GM23248 (cell line): ENCODE data around the gene CREB5. TPM values are rescaled to one million over a fixed set of nuclear protein-coding genes. Genes with fewer than 3 reads are reported as not detected.

Experiments used
- DNase-seq: peaks from one replicate; pipeline ENCODE4 v3.0.0-alpha.2; 2015
- H2AFZ ChIP-seq: fragments of 200-600 bp; sonication (generic); 2 replicates; pipeline ENCODE4 v1.6.1; 2016; ENCODE audit warnings: antibody characterized with exemption
- H3F3A ChIP-seq: fragments of 200-600 bp; sonication (generic); 2 replicates; pipeline ENCODE4 v1.6.1; 2016; ENCODE audit warnings: mild to moderate bottlenecking, antibody characterized with exemption, mixed run types; ENCODE audit not compliant: insufficient read depth
- H3K27ac ChIP-seq: fragments of 200-600 bp; sonication (generic); 2 replicates; pipeline ENCODE4 v1.5.1; 2016; ENCODE audit warnings: mild to moderate bottlenecking
- H3K27me3 ChIP-seq: fragments of 200-600 bp; sonication (generic); replicated peaks from 2 replicates; pipeline ENCODE4 v1.6.1; 2016; ENCODE audit warnings: mild to moderate bottlenecking; ENCODE audit not compliant: insufficient read depth
- H3K36me3 ChIP-seq: fragments of 200-600 bp; sonication (generic); 2 replicates; pipeline ENCODE4 v1.6.1; 2016; ENCODE audit warnings: low read depth, mild to moderate bottlenecking
- H3K4me1 ChIP-seq: fragments of 200-600 bp; sonication (generic); 2 replicates; pipeline ENCODE4 v1.6.1; 2016; ENCODE audit warnings: mild to moderate bottlenecking; ENCODE audit not compliant: insufficient read depth
- H3K4me2 ChIP-seq: fragments of 200-600 bp; sonication (generic); one replicate; pipeline ENCODE4 v1.6.1; 2016; ENCODE audit warnings: mild to moderate bottlenecking; ENCODE audit not compliant: unreplicated experiment
- H3K4me3 ChIP-seq: fragments of 200-600 bp; sonication (generic); 2 replicates; pipeline ENCODE4 v1.5.1; 2016; ENCODE audit warnings: mild to moderate bottlenecking
- H3K79me2 ChIP-seq: fragments of 200-600 bp; sonication (generic); 2 replicates; pipeline ENCODE4 v1.6.1; 2016; ENCODE audit warnings: mild to moderate bottlenecking; ENCODE audit not compliant: insufficient read depth
- H3K9ac ChIP-seq: fragments of 200-600 bp; sonication (generic); 2 replicates; pipeline ENCODE4 v1.6.1; 2016; ENCODE audit warnings: mild to moderate bottlenecking
- H3K9me2 ChIP-seq: fragments of 200-600 bp; sonication (generic); 2 replicates; pipeline ENCODE4 v1.6.1; 2016; ENCODE audit warnings: mixed run types, mild to moderate bottlenecking, moderate library complexity; ENCODE audit not compliant: insufficient read depth
- H3K9me3 ChIP-seq: fragments of 200-600 bp; sonication (generic); one replicate; pipeline ENCODE4 v1.6.1; 2017; ENCODE audit warnings: low read depth
- H4K20me1 ChIP-seq: fragments of 200-600 bp; sonication (generic); 2 replicates; pipeline ENCODE4 v1.6.0; 2016; ENCODE audit not compliant: insufficient read depth
- EZH2 ChIP-seq: fragments of 200-600 bp; sonication (generic); IDR thresholded peaks from 2 replicates; pipeline ENCODE4 v1.6.1; 2018; ENCODE audit warnings: antibody characterized with exemption, mild to moderate bottlenecking; ENCODE audit not compliant: insufficient read depth, poor library complexity, severe bottlenecking
- EZH2phosphoT487 ChIP-seq: fragments of 200-600 bp; sonication (generic); IDR thresholded peaks from 2 replicates; pipeline ENCODE4 v1.6.1; 2018; ENCODE audit warnings: antibody characterized with exemption, moderate library complexity, mild to moderate bottlenecking, low read depth; ENCODE audit not compliant: insufficient read depth
- WGBS, 2 experiments: methylation state at CpG; one replicate each; pipeline ENCODE4 v1.1.6; 2015 to 2017; ENCODE audit warnings: low lambda C conversion rate in 2 of 2, low coverage in 1 of 2; ENCODE audit errors: missing lambda C conversion rate in 2 of 2; 5-methylcytosine and 5-hydroxymethylcytosine counted together
- in situ Hi-C: fragments of 300-500 bp; cut with MboI; formaldehyde crosslinking; loops from 2 replicates; pipeline ENCODE4 v1.15.0; 2020
- polyA plus RNA-seq: library from polyadenylated mRNA; unstranded; fragments of >200 nt; fragmentation: Nextera tagmentation; extraction: Ambion mirVana; gene quantifications from 2 replicates; pipeline ENCODE4 v1.2.1, GENCODE V29; 2016
- total RNA-seq: library from RNA; depleted of rRNA; stranded (reverse); fragments of >200 nt; shearing (Covaris generic); gene quantifications from 2 replicates; pipeline ENCODE4 v1.2.3, GENCODE V29; 2014

CREB5 gene
- total and polyA plus RNA-seq, 2 experiments from 2014 or later: 13.6 to 19.2 TPM

DNA sequence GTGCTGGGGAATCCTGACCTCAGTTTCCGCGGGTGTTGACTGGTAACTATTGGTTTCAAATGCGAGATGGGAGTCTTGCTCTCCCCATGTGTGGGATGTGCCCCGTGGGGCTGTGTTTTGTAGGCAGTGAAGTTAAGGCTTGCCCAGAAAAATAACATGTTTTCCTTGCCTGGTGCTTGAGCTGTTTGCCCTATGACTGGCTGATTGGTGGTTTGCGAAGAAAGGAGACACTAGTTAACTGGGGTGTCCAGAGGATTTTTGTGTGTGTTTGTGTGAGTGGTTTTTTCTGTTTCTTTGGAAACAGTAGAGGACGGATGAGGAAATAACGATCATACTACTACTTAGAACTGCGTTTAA is 61.9 kb downstream of the CREB5 start:
- Histone ChIP-seq H3K9me3 (no peaks in the 10 kb centered on the region), H3K27ac (no peak overlapping the region), H3K4me3 (no peak overlapping the region), H3K4me2 (peak overlapping the region; percentile 17), H3K9me2 (no peaks in the 10 kb centered on the region), H3K36me3 (no peaks in the 10 kb centered on the region), H3F3A (no peaks in the 10 kb centered on the region), H2AFZ (peak overlapping the region; percentile 16; the same call in 1 of the 2 replicates), H3K79me2 (no peaks in the 10 kb centered on the region), H3K9ac (no peak overlapping the region), H3K27me3 (no peaks in the 10 kb centered on the region), H3K4me1 (peaks cover 16% of the 10 kb centered on the region; the same call in 1 of the 2 replicates), H4K20me1 (no peaks in the 10 kb centered on the region)
- 63 to 68% methylated on average over 8 of the region's 8 CpGs for WGBS, 2 experiments
- TF ChIP-seq EZH2 (no peak), EZH2phosphoT487 (no peak)
- in situ Hi-C loops: no loop called here
- DNase-seq: peak; percentile 15

DNA sequence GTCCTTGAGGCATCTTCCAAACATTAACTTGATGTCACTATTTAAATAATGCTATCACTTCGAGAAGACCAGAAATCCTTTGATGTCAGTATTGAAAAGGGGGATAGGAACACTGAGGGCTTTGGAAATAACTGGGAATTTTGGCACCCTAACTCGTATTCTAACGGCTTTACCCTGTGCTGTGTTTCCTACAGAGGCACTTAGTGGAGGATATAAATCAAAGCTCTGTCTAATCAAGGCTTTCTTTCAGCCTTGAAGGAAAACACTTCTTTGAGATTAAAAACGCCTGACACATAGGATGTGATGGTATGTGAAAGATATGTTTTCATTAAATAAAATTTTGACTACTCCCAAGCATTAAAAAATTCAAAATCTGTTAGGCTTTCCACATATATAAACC is 62.3 kb downstream of the CREB5 start:
- Histone ChIP-seq H3K79me2 (no peaks in the 10 kb centered on the region), H4K20me1 (no peaks in the 10 kb centered on the region), H3K9me2 (no peaks in the 10 kb centered on the region), H3F3A (no peaks in the 10 kb centered on the region), H3K36me3 (no peaks in the 10 kb centered on the region), H3K4me2 (no peak overlapping the region), H3K4me1 (peaks cover 16% of the 10 kb centered on the region; the same call in 1 of the 2 replicates), H3K9me3 (no peaks in the 10 kb centered on the region), H3K27ac (no peak overlapping the region), H3K9ac (no peak overlapping the region), H2AFZ (no peak overlapping the region), H3K4me3 (no peak overlapping the region), H3K27me3 (no peaks in the 10 kb centered on the region)
- TF ChIP-seq EZH2 (no peak), EZH2phosphoT487 (no peak)
- WGBS, 2 experiments: 73 to 85% methylated on average over 4 of the region's 4 CpGs
- no peak for DNase-seq
- in situ Hi-C loops: no loop called here

DNA sequence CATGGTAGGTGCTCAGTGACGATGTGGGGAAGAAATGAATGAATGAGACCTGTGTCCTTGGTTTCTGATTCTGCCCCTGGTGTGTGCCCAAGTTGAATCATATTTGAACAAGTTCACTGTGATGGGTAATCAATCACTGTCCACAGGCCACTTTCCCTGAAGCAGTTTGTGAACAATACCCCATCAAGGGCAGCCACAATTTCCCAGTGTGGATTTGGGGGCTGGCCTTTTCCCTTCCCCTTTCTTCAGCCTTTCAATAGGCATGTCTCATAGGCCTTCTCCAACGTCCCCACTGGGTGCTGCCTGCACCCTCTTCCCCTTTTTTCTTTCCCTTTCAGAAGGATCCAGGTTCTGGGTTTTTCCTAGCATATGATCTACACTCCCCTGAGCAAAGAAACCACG is 64.7 kb downstream of the CREB5 start:
- H3F3A ChIP-seq: peaks cover 16% of the 10 kb centered on the region; the same call in 1 of the 2 replicates
- in situ Hi-C loops: no loop called here
- DNase-seq: no peak
- H3K27ac ChIP-seq: no peak overlapping the region
- no peak overlapping the region for H3K4me2 ChIP-seq
- TF ChIP-seq EZH2phosphoT487 (no peak), EZH2 (no peak)
- H3K36me3 ChIP-seq: no peaks in the 10 kb centered on the region
- H3K9me2 ChIP-seq: no peaks in the 10 kb centered on the region
- no peaks in the 10 kb centered on the region for H3K79me2 ChIP-seq
- WGBS, 2 experiments: 87 to 90% methylated on average over 3 of the region's 3 CpGs
- H3K9me3 ChIP-seq: no peaks in the 10 kb centered on the region
- no peak overlapping the region for H3K4me3 ChIP-seq
- H4K20me1 ChIP-seq: no peaks in the 10 kb centered on the region
- H3K9ac ChIP-seq: no peak overlapping the region
- H3K27me3 ChIP-seq: no peaks in the 10 kb centered on the region
- peaks cover 32% of the 10 kb centered on the region for H3K4me1 ChIP-seq
- H2AFZ ChIP-seq: no peak overlapping the region

DNA sequence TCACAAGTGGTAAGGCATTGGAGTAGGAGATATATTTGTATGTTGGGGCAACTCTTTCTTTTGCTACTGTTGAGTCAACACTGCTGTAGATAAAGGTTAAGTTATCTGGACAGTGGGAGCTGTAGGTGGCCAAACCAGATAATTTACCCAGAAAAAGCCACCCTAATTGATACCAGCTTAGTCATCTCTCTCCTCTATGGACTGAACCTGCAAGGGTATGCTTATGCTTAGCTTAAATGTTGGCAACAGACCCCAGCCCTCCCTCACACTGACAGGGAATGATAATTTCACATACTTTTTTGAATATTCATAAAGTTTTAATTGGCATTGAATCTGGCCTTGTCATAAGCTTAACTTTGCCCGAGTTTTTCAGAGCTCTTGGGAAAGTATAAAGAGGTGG is 66.3 kb downstream of the CREB5 start:
- no peaks in the 10 kb centered on the region for H3K36me3 ChIP-seq
- no peaks in the 10 kb centered on the region for H3K27me3 ChIP-seq
- no peak overlapping the region for H2AFZ ChIP-seq
- H3K4me2 ChIP-seq: no peak overlapping the region
- in situ Hi-C loops: no loop called here
- DNase-seq: peak; percentile 6
- H3K9me3 ChIP-seq: no peaks in the 10 kb centered on the region
- WGBS, 2 experiments: 21 to 22% methylated on average over 1 of the region's 1 CpG
- H3K79me2 ChIP-seq: no peaks in the 10 kb centered on the region
- H3K9ac ChIP-seq: no peak overlapping the region
- H4K20me1 ChIP-seq: no peaks in the 10 kb centered on the region
- TF ChIP-seq EZH2phosphoT487 (no peak), EZH2 (no peak)
- H3F3A ChIP-seq: peaks cover 33% of the 10 kb centered on the region
- no peak overlapping the region for H3K27ac ChIP-seq
- no peak overlapping the region for H3K4me3 ChIP-seq
- peaks cover 48% of the 10 kb centered on the region for H3K4me1 ChIP-seq
- no peaks in the 10 kb centered on the region for H3K9me2 ChIP-seq

DNA sequence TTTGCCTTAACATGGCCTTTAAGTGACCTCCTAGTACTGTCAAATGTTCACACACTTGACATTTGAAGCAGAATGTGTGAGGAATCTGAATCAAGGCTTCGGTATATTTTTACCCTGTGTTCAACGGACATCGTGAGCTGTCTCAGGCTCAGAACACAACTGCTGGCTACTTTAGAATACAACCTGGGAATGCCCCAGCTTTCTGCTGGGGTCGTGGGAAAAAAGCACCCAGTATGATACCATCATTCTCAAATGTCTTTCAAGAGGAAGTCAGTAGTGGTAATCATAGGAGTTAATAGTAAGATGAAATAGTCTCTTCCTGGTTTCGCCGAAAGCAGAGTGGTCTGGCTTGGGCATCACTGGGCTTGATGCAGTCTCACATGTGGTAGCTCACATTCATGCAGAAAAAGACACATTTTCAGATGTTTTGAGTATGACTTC is 67.2 kb downstream of the CREB5 start:
- H3K79me2 ChIP-seq: no peaks in the 10 kb centered on the region
- peaks cover 40% of the 10 kb centered on the region for H3F3A ChIP-seq
- no peak for DNase-seq
- H3K4me3 ChIP-seq: no peak overlapping the region
- H4K20me1 ChIP-seq: no peaks in the 10 kb centered on the region
- WGBS, 2 experiments: 93 to 95% methylated on average over 6 of the region's 6 CpGs
- no peaks in the 10 kb centered on the region for H3K9me3 ChIP-seq
- TF ChIP-seq EZH2phosphoT487 (no peak), EZH2 (no peak)
- no peaks in the 10 kb centered on the region for H3K27me3 ChIP-seq
- no peaks in the 10 kb centered on the region for H3K9me2 ChIP-seq
- in situ Hi-C loops: no loop called here
- H3K36me3 ChIP-seq: no peaks in the 10 kb centered on the region
- H3K4me2 ChIP-seq: no peak overlapping the region
- H3K9ac ChIP-seq: no peak overlapping the region
- no peak overlapping the region for H3K27ac ChIP-seq
- no peak overlapping the region for H2AFZ ChIP-seq
- peaks cover 50% of the 10 kb centered on the region for H3K4me1 ChIP-seq
